Measurements from ENCODE around the gene RGSL1.

The RGSL1 gene
- long read RNA-seq, donor 1: 0 reads
- long read RNA-seq, donor 2: 0 reads
- long read RNA-seq, donor 3: 0 reads
- long read RNA-seq, donor 4: 0 reads
- long read RNA-seq, donor 5: 0 reads
- long read RNA-seq, donor 6: 0 reads
- long read RNA-seq, donor 7: 0 reads
- long read RNA-seq, donor 8: 0 reads

- no peak for DNase-seq
Measured at GRCh38 chr1:182450087-182450486, at the start of gene RGSL1. RGSL1 (plus strand) TSS chr1:182450146; CDS start chr1:182450166, 20 bp downstream.

GRCh38 chr1:182400567-182400966 lies 49.4 kb upstream of the RGSL1 start, which contains the start of gene TEDDM1:
TEDDM1 (minus strand) TSS chr1:182400667; CDS start chr1:182400485, 182 bp downstream.
- no peak for DNase-seq

- no peak for DNase-seq
Measured at GRCh38 chr1:182404781-182405180, 45.2 kb upstream of the RGSL1 start.

GRCh38 chr1:182405578-182405977 lies 44.4 kb upstream of the RGSL1 start:
- DNase-seq: no peak

GRCh38 chr1:182406012-182406411 lies 43.9 kb upstream of the RGSL1 start:
- no peak for DNase-seq

- no peak for DNase-seq
Measured at GRCh38 chr1:182407724-182408123, 42.2 kb upstream of the RGSL1 start.

GRCh38 chr1:182408435-182409075 lies 41.4 kb upstream of the RGSL1 start:
- DNase-seq: no peak

GRCh38 chr1:182410138-182410537 lies 39.8 kb upstream of the RGSL1 start:
- DNase-seq: no peak

GRCh38 chr1:182410620-182411273 lies 39.2 kb upstream of the RGSL1 start:
- no peak for DNase-seq

GRCh38 chr1:182413486-182413885 lies 36.5 kb upstream of the RGSL1 start:
- DNase-seq: no peak

GRCh38 chr1:182413969-182414368 lies 36.0 kb upstream of the RGSL1 start:
- no peak for DNase-seq

GRCh38 chr1:182415789-182416188 lies 34.2 kb upstream of the RGSL1 start:
- DNase-seq: no peak

GRCh38 chr1:182426442-182427430 lies 23.2 kb upstream of the RGSL1 start:
- DNase-seq: no peak

- no peak for DNase-seq
Measured at GRCh38 chr1:182428043-182428442, 21.9 kb upstream of the RGSL1 start.

- DNase-seq: no peak
Measured at GRCh38 chr1:182430263-182431068, 19.5 kb upstream of the RGSL1 start.

GRCh38 chr1:182431278-182431677 lies 18.7 kb upstream of the RGSL1 start:
- DNase-seq: no peak

GRCh38 chr1:182433580-182433979 lies 16.4 kb upstream of the RGSL1 start:
- no peak for DNase-seq

- DNase-seq: no peak
Measured at GRCh38 chr1:182438326-182438725, 11.6 kb upstream of the RGSL1 start.

GRCh38 chr1:182441719-182442118 lies 8.2 kb upstream of the RGSL1 start:
- no peak for DNase-seq

- no peak for DNase-seq
Measured at GRCh38 chr1:182442333-182442732, 7.6 kb upstream of the RGSL1 start.

- no peak for DNase-seq
Measured at GRCh38 chr1:182444497-182444896, 5.4 kb upstream of the RGSL1 start.
